WTC11 (cell line): ENCODE data around the gene NBEA.

Source experiments
- CDX4 ChIP-seq: fragments of 250-450 bp; sonication (Bioruptor Pico); IDR thresholded peaks from 2 replicates; pipeline ENCODE4 v1.9.0; 2021; ENCODE audit warnings: moderate library complexity, mild to moderate bottlenecking, inconsistent platforms, borderline replicate concordance
- CTCF ChIP-seq: fragments of 200-600 bp; IDR thresholded peaks from 2 replicates; pipeline ENCODE4 v1.8.0; 2022; ENCODE audit warnings: antibody characterized with exemption
- HMGXB4 ChIP-seq: sonication (generic); formaldehyde crosslinking; IDR thresholded peaks from 2 replicates; pipeline ENCODE4 v1.8.1; 2023; ENCODE audit warnings: mild to moderate bottlenecking, moderate library complexity, missing genetic modification reagents
- MLX ChIP-seq: sonication (generic); formaldehyde crosslinking; IDR thresholded peaks from 2 replicates; pipeline ENCODE4 v1.8.1; 2023; ENCODE audit warnings: mild to moderate bottlenecking, missing genetic modification reagents, moderate library complexity
- NFE2L1 ChIP-seq: sonication (generic); formaldehyde crosslinking; IDR thresholded peaks from 2 replicates; pipeline ENCODE4 v1.8.1; 2023; ENCODE audit warnings: missing genetic modification reagents
- TEAD4 ChIP-seq: sonication (generic); formaldehyde crosslinking; IDR thresholded peaks from 2 replicates; pipeline ENCODE4 v1.8.0; 2022; ENCODE audit warnings: mild to moderate bottlenecking, missing genetic modification reagents
- USF2 ChIP-seq: sonication (generic); formaldehyde crosslinking; IDR thresholded peaks from 2 replicates; pipeline ENCODE4 v1.8.1; 2023; ENCODE audit warnings: mild to moderate bottlenecking, missing genetic modification reagents, moderate library complexity
- ZNF425 ChIP-seq: fragments of 250-450 bp; sonication (Bioruptor Pico); conservative IDR thresholded peaks from 2 replicates; pipeline ENCODE4 v1.9.0; 2021; ENCODE audit warnings: mild to moderate bottlenecking

GRCh38 chr13:35345992-35346391 is 403.9 kb downstream of the NBEA start:
- TF ChIP-seq NFE2L1 (CRISPR knock-in tag) (no peak), MLX (CRISPR knock-in tag) (no peak), USF2 (CRISPR knock-in tag) (no peak), ZNF425 (CRISPR knock-in tag) (no peak), CTCF (no peak), HMGXB4 (CRISPR knock-in tag) (no peak), TEAD4 (CRISPR knock-in tag) (no peak), CDX4 (no peak)
